NCI-H526 (cell line): Measurements from ENCODE around the gene ZNRF2.
"Not testable (repeated sequence)": the region's sequence is repeated elsewhere in the genome, so short reads cannot be mapped to it uniquely, and the experiment has no call there.

ENCODE experiments used
- DNase-seq, 2 experiments: peaks; one replicate each; lab custom pipeline; 2025; lab: John Stamatoyannopoulos, UW

Gene ZNRF2

GRCh38 chr7:30353932-30354607, 69.7 kb downstream of the ZNRF2 start:
- no peak for DNase-seq

GRCh38 chr7:30354791-30355190, 70.4 kb downstream of the ZNRF2 start:
- no peak for DNase-seq

GRCh38 chr7:30359957-30360356, 75.6 kb downstream of the ZNRF2 start:
- DNase-seq: no peak

- no peak for DNase-seq
These were observed 79.6 kb downstream of the ZNRF2 start for GRCh38 chr7:30363778-30364563.

- no peak for DNase-seq
These were observed 80.4 kb downstream of the ZNRF2 start for GRCh38 chr7:30364773-30365172.

GRCh38 chr7:30365621-30366020, 81.2 kb downstream of the ZNRF2 start:
- no peak for DNase-seq

GRCh38 chr7:30366606-30367005, 82.2 kb downstream of the ZNRF2 start:
- DNase-seq: no peak

- no peak for DNase-seq
These were observed 83.2 kb downstream of the ZNRF2 start for GRCh38 chr7:30367561-30367960.

- DNase-seq: no peak
These were observed 85.5 kb downstream of the ZNRF2 start for GRCh38 chr7:30369879-30370278.

GRCh38 chr7:30371321-30371720, 86.9 kb downstream of the ZNRF2 start:
- no peak for DNase-seq

GRCh38 chr7:30378275-30378674, 93.9 kb downstream of the ZNRF2 start:
- DNase-seq: no peak

GRCh38 chr7:30379131-30379530, 94.7 kb downstream of the ZNRF2 start:
- no peak for DNase-seq

GRCh38 chr7:30379741-30380140, 95.3 kb downstream of the ZNRF2 start:
- DNase-seq: no peak

- DNase-seq: no peak
These were observed 95.9 kb downstream of the ZNRF2 start for GRCh38 chr7:30380294-30380693.

- not testable (repeated sequence) for DNase-seq
These were observed 96.4 kb downstream of the ZNRF2 start for GRCh38 chr7:30380824-30381223.

GRCh38 chr7:30382607-30383006, 98.2 kb downstream of the ZNRF2 start:
- DNase-seq: no peak

- no peak for DNase-seq
These were observed 105.4 kb downstream of the ZNRF2 start for GRCh38 chr7:30389791-30390190.

- no peak for DNase-seq
These were observed 106.6 kb downstream of the ZNRF2 start for GRCh38 chr7:30390736-30391636.

GRCh38 chr7:30391806-30392205, 107.4 kb downstream of the ZNRF2 start:
- no peak for DNase-seq

- no peak for DNase-seq
These were observed 111.3 kb downstream of the ZNRF2 start for GRCh38 chr7:30395676-30396075.

- no peak for DNase-seq
These were observed 112.0 kb downstream of the ZNRF2 start for GRCh38 chr7:30396389-30396788.

GRCh38 chr7:30403477-30403876, 119.1 kb downstream of the ZNRF2 start:
- no peak for DNase-seq

- peak; percentile 44 to 47 for DNase-seq
These were observed 120.8 kb downstream of the ZNRF2 start for GRCh38 chr7:30405179-30405578.
